Skeletal muscle cell (primary cell): ENCODE results near the gene HELZ.
A peak's percentile ranks its signal among the peaks of the same experiment; 100 is the strongest.
"Not testable (repeated sequence)": the region's sequence is repeated elsewhere in the genome, so short reads cannot be mapped to it uniquely, and the experiment has no call there.

ENCODE experiments used
- DNase-seq: peaks from one replicate; pipeline ENCODE4 v3.0.0-alpha.2; 2010; ENCODE audit warnings: low read depth
- H3K4me3 ChIP-seq: 2 replicates; pipeline ENCODE4 v1.5.1; 2011; ENCODE audit warnings: low read depth, mild to moderate bottlenecking, control low read depth, low read length, moderate library complexity

HELZ gene, protein sequence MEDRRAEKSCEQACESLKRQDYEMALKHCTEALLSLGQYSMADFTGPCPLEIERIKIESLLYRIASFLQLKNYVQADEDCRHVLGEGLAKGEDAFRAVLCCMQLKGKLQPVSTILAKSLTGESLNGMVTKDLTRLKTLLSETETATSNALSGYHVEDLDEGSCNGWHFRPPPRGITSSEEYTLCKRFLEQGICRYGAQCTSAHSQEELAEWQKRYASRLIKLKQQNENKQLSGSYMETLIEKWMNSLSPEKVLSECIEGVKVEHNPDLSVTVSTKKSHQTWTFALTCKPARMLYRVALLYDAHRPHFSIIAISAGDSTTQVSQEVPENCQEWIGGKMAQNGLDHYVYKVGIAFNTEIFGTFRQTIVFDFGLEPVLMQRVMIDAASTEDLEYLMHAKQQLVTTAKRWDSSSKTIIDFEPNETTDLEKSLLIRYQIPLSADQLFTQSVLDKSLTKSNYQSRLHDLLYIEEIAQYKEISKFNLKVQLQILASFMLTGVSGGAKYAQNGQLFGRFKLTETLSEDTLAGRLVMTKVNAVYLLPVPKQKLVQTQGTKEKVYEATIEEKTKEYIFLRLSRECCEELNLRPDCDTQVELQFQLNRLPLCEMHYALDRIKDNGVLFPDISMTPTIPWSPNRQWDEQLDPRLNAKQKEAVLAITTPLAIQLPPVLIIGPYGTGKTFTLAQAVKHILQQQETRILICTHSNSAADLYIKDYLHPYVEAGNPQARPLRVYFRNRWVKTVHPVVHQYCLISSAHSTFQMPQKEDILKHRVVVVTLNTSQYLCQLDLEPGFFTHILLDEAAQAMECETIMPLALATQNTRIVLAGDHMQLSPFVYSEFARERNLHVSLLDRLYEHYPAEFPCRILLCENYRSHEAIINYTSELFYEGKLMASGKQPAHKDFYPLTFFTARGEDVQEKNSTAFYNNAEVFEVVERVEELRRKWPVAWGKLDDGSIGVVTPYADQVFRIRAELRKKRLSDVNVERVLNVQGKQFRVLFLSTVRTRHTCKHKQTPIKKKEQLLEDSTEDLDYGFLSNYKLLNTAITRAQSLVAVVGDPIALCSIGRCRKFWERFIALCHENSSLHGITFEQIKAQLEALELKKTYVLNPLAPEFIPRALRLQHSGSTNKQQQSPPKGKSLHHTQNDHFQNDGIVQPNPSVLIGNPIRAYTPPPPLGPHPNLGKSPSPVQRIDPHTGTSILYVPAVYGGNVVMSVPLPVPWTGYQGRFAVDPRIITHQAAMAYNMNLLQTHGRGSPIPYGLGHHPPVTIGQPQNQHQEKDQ (N-terminal part only)

GRCh38 chr17:67245073-67245693 is at the start of gene HELZ:
TSS of gene HELZ (minus strand) at chr17:67245196. CDS start at chr17:67218804, 26,392 bp downstream.
- DNase-seq = peak; percentile 47
- peak within 1 kb of the TSS; percentile 93 for H3K4me3 ChIP-seq

- no peak overlapping the region for H3K4me3 ChIP-seq
Observed at GRCh38 chr17:67293251-67294203, 48.5 kb upstream of the HELZ start.

GRCh38 chr17:67290711-67291291 is 45.8 kb upstream of the HELZ start:
- DNase-seq = no peak
- no peak overlapping the region for H3K4me3 ChIP-seq

More at GRCh38 chr17:67293251-67294203, 48.5 kb upstream of the HELZ start:
- DNase-seq = no peak

GRCh38 chr17:67290244-67290643 is 45.2 kb upstream of the HELZ start:
- DNase-seq = no peak
- H3K4me3 ChIP-seq = no peak overlapping the region

GRCh38 chr17:67289181-67289876 is 44.3 kb upstream of the HELZ start:
- peak; percentile 75 for DNase-seq
- no peak overlapping the region for H3K4me3 ChIP-seq

DNA sequence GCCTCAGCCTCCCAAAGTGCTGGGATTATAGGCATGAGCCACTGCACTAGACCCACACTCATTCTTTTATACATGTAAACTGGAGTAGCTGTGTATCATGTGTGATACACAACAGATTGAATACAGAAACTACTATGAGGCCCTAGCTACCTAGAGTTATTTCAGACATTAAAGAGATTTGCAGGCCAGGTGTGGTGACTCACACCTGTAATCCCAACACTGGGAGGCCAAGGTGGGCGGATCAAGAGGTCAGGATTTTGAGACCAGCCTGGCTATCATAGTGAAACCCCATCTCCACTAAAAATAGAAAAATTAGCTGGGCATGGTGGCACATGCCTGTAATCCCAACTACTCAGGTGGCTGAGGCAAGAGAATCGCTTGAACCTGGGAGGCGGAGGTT is 41.8 kb upstream of the HELZ start:
- not testable (repeated sequence) for DNase-seq, H3K4me3 ChIP-seq

- DNase-seq = no peak
- H3K4me3 ChIP-seq = no peak overlapping the region
Observed at GRCh38 chr17:67285360-67285759, 40.4 kb upstream of the HELZ start.

DNA sequence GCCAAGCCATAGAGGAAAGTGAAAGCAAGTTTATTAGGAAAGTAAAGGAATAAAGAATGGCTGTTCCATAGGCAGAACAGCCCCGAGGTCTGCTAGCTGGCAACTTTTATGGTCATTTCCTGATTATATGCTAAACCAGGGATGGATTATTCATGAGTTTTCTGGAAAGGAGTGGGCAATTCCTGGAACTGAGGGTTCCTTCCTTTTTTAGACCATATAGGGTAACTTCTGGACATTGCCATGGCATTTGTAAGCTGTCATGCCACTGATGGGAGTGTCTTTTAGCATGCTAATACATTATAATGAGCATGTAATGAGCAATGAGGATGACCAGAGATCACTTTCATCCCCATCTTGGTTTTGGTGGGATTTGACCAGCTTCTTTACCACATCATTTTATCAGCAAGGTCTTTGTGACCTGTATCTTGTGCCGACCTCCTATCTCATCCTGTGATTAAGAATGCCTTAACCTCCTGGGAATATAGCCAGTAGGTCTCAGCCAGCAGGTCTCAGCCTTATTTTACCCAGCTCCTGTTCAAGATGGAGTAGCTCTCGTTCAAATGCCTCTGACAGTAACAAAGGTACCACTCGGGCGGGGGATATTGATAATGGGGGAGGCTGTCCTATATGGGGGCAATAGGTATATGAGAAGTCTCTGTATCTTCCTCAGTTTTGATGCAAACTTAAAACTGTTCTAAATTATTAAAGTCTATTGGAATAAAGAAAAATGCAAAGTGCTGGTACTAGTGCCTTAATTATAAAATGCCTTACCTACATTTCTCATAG is 38.9 kb upstream of the HELZ start:
- no peak for DNase-seq
- H3K4me3 ChIP-seq = no peak overlapping the region

DNA sequence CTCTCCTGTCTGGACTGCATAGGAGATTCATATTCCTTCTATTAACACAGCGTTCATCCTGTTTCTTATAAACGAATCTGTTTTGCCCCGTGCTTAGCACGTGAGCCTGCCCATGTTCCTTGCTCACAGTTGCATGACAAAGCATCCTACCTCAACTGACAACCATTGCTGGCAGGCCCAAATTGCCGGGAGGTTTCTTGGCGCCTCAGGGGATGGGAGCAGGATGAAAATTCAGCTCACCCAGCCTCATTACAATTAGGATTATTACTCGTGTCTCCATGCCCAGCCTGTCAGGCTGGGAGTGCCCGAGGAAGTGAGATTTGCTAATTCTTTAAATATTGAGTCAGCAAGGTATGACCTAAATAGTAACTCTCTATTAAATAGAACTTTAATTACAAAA is 36.7 kb upstream of the HELZ start:
- DNase-seq = no peak
- H3K4me3 ChIP-seq = no peak overlapping the region

- no peak for DNase-seq
- H3K4me3 ChIP-seq = no peak overlapping the region
Observed at GRCh38 chr17:67281053-67281452, 36.1 kb upstream of the HELZ start.

- peak; percentile 39 for DNase-seq
Observed at GRCh38 chr17:67280279-67280678, 35.3 kb upstream of the HELZ start.

DNA sequence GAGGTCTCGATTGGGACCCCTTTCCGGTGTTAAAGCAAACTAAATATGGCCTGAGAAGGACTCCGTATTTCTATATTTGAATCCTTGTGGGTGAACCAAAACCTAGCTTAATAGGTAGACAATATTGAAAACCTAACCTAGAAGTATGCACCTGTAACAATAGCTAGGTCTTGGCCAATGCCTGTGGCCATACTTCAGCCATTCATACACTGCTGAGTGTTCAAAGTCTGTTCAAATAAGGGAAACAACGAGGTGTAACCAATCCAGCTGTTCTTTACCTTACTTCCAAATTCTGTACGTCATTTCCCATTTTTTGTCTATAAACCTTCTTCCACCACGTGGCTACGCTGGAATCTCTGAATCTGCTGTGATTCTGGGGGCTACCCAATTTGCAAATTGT is 34.1 kb upstream of the HELZ start:
- DNase-seq = no peak
- H3K4me3 ChIP-seq = no peak overlapping the region

More at GRCh38 chr17:67280279-67280678, 35.3 kb upstream of the HELZ start:
- no peak overlapping the region for H3K4me3 ChIP-seq

DNA sequence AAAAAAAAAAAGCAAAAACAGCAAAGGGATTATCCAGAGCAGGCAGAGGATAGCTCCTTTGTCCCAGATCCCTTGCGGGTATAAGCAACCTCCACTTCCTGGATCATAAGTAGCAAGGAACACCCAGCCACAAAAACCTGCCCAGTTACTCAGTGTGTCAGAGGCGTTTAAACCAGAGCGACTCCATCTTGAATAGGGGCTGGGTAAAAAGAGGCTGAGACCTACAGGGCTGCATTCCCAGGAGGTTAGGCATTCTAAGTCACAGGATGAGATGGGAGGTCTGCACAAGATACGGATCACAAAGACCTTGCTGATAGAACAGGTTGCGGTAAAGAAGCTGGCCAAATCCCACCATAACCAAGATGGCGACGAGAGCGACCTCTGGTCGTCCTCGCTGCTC is 33.4 kb upstream of the HELZ start:
- no peak for DNase-seq
- no peak overlapping the region for H3K4me3 ChIP-seq

DNA sequence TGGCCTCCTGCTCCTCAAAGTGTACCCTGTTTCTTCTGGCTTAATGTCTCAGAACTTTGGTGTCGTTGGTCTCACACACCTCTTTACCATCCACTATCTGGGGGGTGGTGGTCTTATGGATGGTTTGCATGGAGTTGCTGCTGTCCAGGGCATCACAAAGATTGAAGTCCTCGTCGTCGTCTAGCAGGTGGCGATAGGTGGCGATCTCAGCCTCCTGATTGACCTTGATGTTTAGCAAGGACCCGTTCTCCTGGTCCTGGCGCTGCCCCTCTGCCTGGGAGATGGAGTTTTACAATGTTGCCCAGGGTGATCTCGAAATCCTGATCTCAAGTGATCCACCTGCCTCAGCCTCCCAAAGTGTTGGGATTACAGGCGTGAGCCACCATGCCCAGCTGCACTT is 31.1 kb upstream of the HELZ start:
- no peak for DNase-seq

DNA sequence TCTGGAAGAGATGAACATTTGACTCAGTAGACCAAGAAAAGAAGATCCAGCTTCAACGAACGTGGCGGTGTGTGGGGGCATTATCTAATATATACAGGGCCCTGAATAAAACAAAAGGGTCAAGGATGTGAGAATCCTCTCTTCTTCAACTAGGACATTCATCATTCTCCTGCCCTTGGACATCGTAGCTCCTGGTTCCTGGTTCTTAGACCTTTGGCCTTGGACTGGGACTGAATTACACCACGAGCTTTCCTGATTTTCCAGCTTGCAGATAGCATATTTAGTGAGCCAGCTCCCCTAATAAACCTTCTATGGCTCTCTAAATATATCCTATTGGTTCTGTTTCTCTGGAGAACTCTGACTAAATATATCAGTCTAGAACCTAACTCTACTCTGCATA is 29.5 kb upstream of the HELZ start:
- no peak for DNase-seq
- no peak overlapping the region for H3K4me3 ChIP-seq

More for the DNA sequence above, 31.1 kb upstream of the HELZ start:
- H3K4me3 ChIP-seq = no peak overlapping the region

DNA sequence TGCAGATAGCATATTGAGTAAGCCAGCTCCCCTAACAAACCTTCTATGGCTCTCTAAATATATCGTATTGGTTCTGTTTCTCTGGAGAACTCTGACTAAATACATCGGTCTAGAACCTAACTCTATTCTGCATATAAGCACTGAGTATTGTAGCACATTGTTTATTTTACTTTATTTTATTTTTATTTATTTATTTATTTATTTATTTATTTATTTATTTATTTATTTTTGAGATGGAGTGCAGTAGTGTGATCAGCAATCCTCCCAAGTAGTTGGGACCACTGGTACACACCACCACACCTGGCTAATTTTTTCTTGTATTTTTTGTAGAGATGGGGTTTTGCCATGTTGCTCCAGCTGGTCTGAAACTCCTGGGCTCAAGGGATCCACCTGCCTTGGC is 28.9 kb upstream of the HELZ start:
- no peak overlapping the region for H3K4me3 ChIP-seq
- no peak for DNase-seq
